Cardiac fibroblast (primary cell): ENCODE data around the gene RASGRF1.

ENCODE experiments used
- DNase-seq, 2 donors: peaks; one replicate each; pipeline versions ENCODE4 v3.0.0 to v3.0.0-alpha.2; 2010; ENCODE audit warnings: low read depth in 2 of 2
- H3K4me3 ChIP-seq, 2 donors: replicated peaks in 1 of 2; 1 replicate in 1 of 2; 2 replicates in 1 of 2; pipeline ENCODE4 v1.5.1; 2011; ENCODE audit warnings: low read depth in 2 of 2, low read length in 2 of 2, mild to moderate bottlenecking in 2 of 2, moderate library complexity in 1 of 2
- TF ChIP-seq, protein P1 (sequence below): IDR thresholded peaks from one replicate; pipeline ENCODE4 v1.5.1; 2011; ENCODE audit warnings: low read depth, mild to moderate bottlenecking, low read length, inconsistent platforms

Gene RASGRF1

GRCh38 chr15:78957416-78958093, 133.0 kb downstream of the RASGRF1 start:
- DNase-seq = no peak
- TF ChIP-seq, protein P1, sequence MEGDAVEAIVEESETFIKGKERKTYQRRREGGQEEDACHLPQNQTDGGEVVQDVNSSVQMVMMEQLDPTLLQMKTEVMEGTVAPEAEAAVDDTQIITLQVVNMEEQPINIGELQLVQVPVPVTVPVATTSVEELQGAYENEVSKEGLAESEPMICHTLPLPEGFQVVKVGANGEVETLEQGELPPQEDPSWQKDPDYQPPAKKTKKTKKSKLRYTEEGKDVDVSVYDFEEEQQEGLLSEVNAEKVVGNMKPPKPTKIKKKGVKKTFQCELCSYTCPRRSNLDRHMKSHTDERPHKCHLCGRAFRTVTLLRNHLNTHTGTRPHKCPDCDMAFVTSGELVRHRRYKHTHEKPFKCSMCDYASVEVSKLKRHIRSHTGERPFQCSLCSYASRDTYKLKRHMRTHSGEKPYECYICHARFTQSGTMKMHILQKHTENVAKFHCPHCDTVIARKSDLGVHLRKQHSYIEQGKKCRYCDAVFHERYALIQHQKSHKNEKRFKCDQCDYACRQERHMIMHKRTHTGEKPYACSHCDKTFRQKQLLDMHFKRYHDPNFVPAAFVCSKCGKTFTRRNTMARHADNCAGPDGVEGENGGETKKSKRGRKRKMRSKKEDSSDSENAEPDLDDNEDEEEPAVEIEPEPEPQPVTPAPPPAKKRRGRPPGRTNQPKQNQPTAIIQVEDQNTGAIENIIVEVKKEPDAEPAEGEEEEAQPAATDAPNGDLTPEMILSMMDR = no peak
- H3K4me3 ChIP-seq = no peak overlapping the region

DNA sequence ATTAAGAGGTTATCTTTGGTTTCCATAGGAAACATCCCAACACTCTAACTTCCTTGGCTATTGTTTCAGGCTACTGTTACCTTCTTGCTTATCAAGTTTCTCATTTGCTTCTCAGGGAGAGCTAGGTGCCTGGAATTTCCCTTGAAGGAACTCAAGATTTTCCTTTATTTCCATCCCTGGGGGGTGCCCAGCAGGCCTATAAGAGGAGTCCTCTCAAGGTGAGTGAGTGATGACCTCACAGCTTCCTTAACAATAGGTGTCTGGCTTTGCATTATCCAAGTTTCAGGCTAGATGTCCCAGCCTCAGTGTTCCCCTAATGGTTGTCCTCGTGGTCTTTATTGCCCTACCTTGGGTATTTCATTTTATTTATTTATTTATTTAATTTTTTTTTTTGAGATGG, 133.6 kb downstream of the RASGRF1 start:
- TF ChIP-seq, protein P1 = no peak
- no peak for DNase-seq
- H3K4me3 ChIP-seq = no peak overlapping the region

GRCh38 chr15:78955355-78955754, 135.2 kb downstream of the RASGRF1 start:
- TF ChIP-seq, protein P1 = no peak

GRCh38 chr15:78951841-78952238, 138.7 kb downstream of the RASGRF1 start:
- TF ChIP-seq, protein P1 = no peak
- no peak overlapping the region for H3K4me3 ChIP-seq
- peak; percentile 27 to 60 for DNase-seq

More at GRCh38 chr15:78955355-78955754, 135.2 kb downstream of the RASGRF1 start:
- no peak overlapping the region for H3K4me3 ChIP-seq
- DNase-seq = no peak

- TF ChIP-seq, protein P1 = peak; percentile 8
- DNase-seq = peak in 1 of 2 donors; percentile 69
- no peak overlapping the region for H3K4me3 ChIP-seq
These were observed 139.4 kb downstream of the RASGRF1 start for GRCh38 chr15:78950902-78951840.

GRCh38 chr15:78950343-78950742, 140.2 kb downstream of the RASGRF1 start:
- H3K4me3 ChIP-seq = no peak overlapping the region
- no peak for DNase-seq
- TF ChIP-seq, protein P1 = no peak
